ENCODE measurements around the gene MTERF1.
"Not testable (repeated sequence)": the region's sequence is repeated elsewhere in the genome, so short reads cannot be mapped to it uniquely, and the experiment has no call there.

Gene MTERF1

GRCh38 chr7:91869661-91870060 is 10.8 kb downstream of the MTERF1 start:
- no peak for DNase-seq (ENCODE audit: low read depth in 2 of 2)
- peak; percentile 5 for TF ChIP-seq CTCF (IDR thresholded peaks at IDR 0.05; ENCODE audit: low read depth, low read length)
- H3K4me3 ChIP-seq (replicated peaks in 1 of 2; ENCODE audit: low read depth in 2 of 2, low read length in 2 of 2): no peak overlapping the region

- TF ChIP-seq CTCF (IDR thresholded peaks at IDR 0.05; ENCODE audit: low read depth, low read length): no peak
- no peak for DNase-seq (ENCODE audit: low read depth in 2 of 2)
- no peak overlapping the region for H3K4me3 ChIP-seq (replicated peaks in 1 of 2; ENCODE audit: low read depth in 2 of 2, low read length in 2 of 2)
These were observed 13.8 kb downstream of the MTERF1 start for GRCh38 chr7:91866599-91867148.

- no peak for TF ChIP-seq CTCF (IDR thresholded peaks at IDR 0.05; ENCODE audit: low read depth, low read length)
These were observed 15.0 kb downstream of the MTERF1 start for GRCh38 chr7:91865511-91865910.

GRCh38 chr7:91864604-91865003 is 15.9 kb downstream of the MTERF1 start:
- DNase-seq (ENCODE audit: low read depth in 2 of 2); H3K4me3 ChIP-seq (replicated peaks in 1 of 2; ENCODE audit: low read depth in 2 of 2, low read length in 2 of 2): not testable (repeated sequence)

More at GRCh38 chr7:91865511-91865910, 15.0 kb downstream of the MTERF1 start:
- DNase-seq (ENCODE audit: low read depth in 2 of 2): no peak
- no peak overlapping the region for H3K4me3 ChIP-seq (replicated peaks in 1 of 2; ENCODE audit: low read depth in 2 of 2, low read length in 2 of 2)

GRCh38 chr7:91864070-91864469 is 16.4 kb downstream of the MTERF1 start:
- DNase-seq (ENCODE audit: low read depth in 2 of 2): no peak
- no peak for TF ChIP-seq CTCF (IDR thresholded peaks at IDR 0.05; ENCODE audit: low read depth, low read length)
- no peak overlapping the region for H3K4me3 ChIP-seq (replicated peaks in 1 of 2; ENCODE audit: low read depth in 2 of 2, low read length in 2 of 2)

- TF ChIP-seq CTCF (IDR thresholded peaks at IDR 0.05; ENCODE audit: low read depth, low read length): peak; percentile 28
- H3K4me3 ChIP-seq (replicated peaks in 1 of 2; ENCODE audit: low read depth in 2 of 2, low read length in 2 of 2): no peak overlapping the region
- peak; percentile 43 to 45 for DNase-seq (ENCODE audit: low read depth in 2 of 2)
These were observed 28.2 kb downstream of the MTERF1 start for GRCh38 chr7:91852263-91852741.

- peak in 1 of 2 donors; percentile 63 for DNase-seq (ENCODE audit: low read depth in 2 of 2)
- no peak overlapping the region for H3K4me3 ChIP-seq (replicated peaks in 1 of 2; ENCODE audit: low read depth in 2 of 2, low read length in 2 of 2)
- TF ChIP-seq CTCF (IDR thresholded peaks at IDR 0.05; ENCODE audit: low read depth, low read length): no peak
These were observed 30.0 kb downstream of the MTERF1 start for GRCh38 chr7:91850455-91850854.
